ENCODE results near the gene LIFR. TPM values are rescaled to one million over a fixed set of nuclear protein-coding genes. Genes with fewer than 3 reads are reported as not detected.

Gene LIFR
- total and polyA plus RNA-seq, 12 donors, result 6.0 to 58.8 (median 41.8) TPM

- no peaks in the 10 kb centered on the region for H3K36me3 ChIP-seq
- peaks cover 0 to 63% (median 0%) of the 10 kb centered on the region in 7 donors for H3K27me3 ChIP-seq
- ATAC-seq (peak; percentile 9 to 60 (median 48)), DNase-seq (peak; percentile 53 to 64)
- H3K27ac ChIP-seq, result peak overlapping the region; percentile 8 to 87 (median 76)
- WGBS, 2 donors, result 23 to 24% methylated on average over 22 of the region's 22 CpGs
- peaks cover 35 to 83% (median 76%) of the 10 kb centered on the region in 9 donors for H3K4me1 ChIP-seq
- no peak overlapping the region for H3K4me3 ChIP-seq
- no peak for TF ChIP-seq CTCF (IDR thresholded peaks at IDR 0.05)
- intact Hi-C loops (cut with DNase I), result no loop called here
- no peaks in the 10 kb centered on the region for H3K9me3 ChIP-seq
Measured at GRCh38 chr5:38467353-38468040, 88.9 kb downstream of the LIFR start.

- H3K36me3 ChIP-seq, result no peaks in the 10 kb centered on the region
- no peaks in the 10 kb centered on the region for H3K9me3 ChIP-seq
- peaks cover 0 to 58% (median 0%) of the 10 kb centered on the region in 7 donors for H3K27me3 ChIP-seq
- ATAC-seq (peak; percentile 26 to 80 (median 62)), DNase-seq (peak; percentile 74 to 83)
- 45% methylated on average over 24 of the region's 24 CpGs for WGBS, 2 donors
- H3K4me3 ChIP-seq, result no peak overlapping the region
- intact Hi-C loops (cut with DNase I), result no loop called here
- peak overlapping the region; percentile 8 to 87 (median 76) for H3K27ac ChIP-seq
- TF ChIP-seq CTCF (IDR thresholded peaks at IDR 0.05), result no peak
- H3K4me1 ChIP-seq, result peaks cover 35 to 83% (median 76%) of the 10 kb centered on the region in 9 donors
Measured at GRCh38 chr5:38466424-38467189, 89.8 kb downstream of the LIFR start.

GRCh38 chr5:38465702-38466423 is 90.6 kb downstream of the LIFR start:
- Histone ChIP-seq H3K9me3 (no peaks in the 10 kb centered on the region), H3K27ac (peak overlapping the region in 9 of 10 donors; percentile 47 to 87 (median 78)), H3K4me3 (no peak overlapping the region), H3K36me3 (no peaks in the 10 kb centered on the region), H3K27me3 (peaks cover 0 to 63% (median 0%) of the 10 kb centered on the region in 7 donors), H3K4me1 (peaks cover 35 to 83% (median 76%) of the 10 kb centered on the region in 9 donors)
- intact Hi-C loops (cut with DNase I), result no loop called here
- DNase-seq, result no peak
- 69 to 72% methylated on average over 9 of the region's 9 CpGs for WGBS, 2 donors
- peak in 3 of 8 donors; percentile 1 for ATAC-seq
- no peak for TF ChIP-seq CTCF (IDR thresholded peaks at IDR 0.05)

- Histone ChIP-seq H3K4me3 (no peak overlapping the region), H3K9me3 (no peaks in the 10 kb centered on the region), H3K27me3 (peaks cover 0 to 63% (median 0%) of the 10 kb centered on the region in 7 donors), H3K4me1 (peaks cover 35 to 78% (median 73%) of the 10 kb centered on the region in 9 donors), H3K27ac (peak overlapping the region in 6 of 10 donors; percentile 51 to 87 (median 70)), H3K36me3 (no peaks in the 10 kb centered on the region)
- no peak for ATAC-seq
- DNase-seq, result no peak
- TF ChIP-seq CTCF (IDR thresholded peaks at IDR 0.05), result no peak
- intact Hi-C loops (cut with DNase I), result no loop called here
- WGBS, 2 donors, result 58 to 68% methylated on average over 2 of the region's 2 CpGs
Measured at GRCh38 chr5:38465061-38465460, 91.4 kb downstream of the LIFR start.
